ENCODE measurements around the gene RAF1. TPM values are rescaled to one million over a fixed set of nuclear protein-coding genes. Genes with fewer than 3 reads are reported as not detected.

Gene RAF1
- total and polyA plus RNA-seq, 2 donors (not counting 1 experiment from before 2014, with no cell fraction given), result 84.3 to 126 TPM

GRCh38 chr3:12562451-12562850, 101.5 kb downstream of the RAF1 start:
- DNase-seq, result no peak
- Histone ChIP-seq H2AFZ (ENCODE audit: insufficient read depth, low read depth, low read length, poor library complexity, severe bottlenecking) (no peak overlapping the region), H3K27ac (ENCODE audit: low read length in 2 of 2) (no peak overlapping the region), H4K20me1 (ENCODE audit: control insufficient read depth, insufficient read depth, low read length, poor library complexity, severe bottlenecking) (peaks cover 27% of the 10 kb centered on the region), H3K4me2 (replicated peaks; ENCODE audit: low read depth, low read length, poor library complexity, severe bottlenecking) (no peak overlapping the region), H3K36me3 (replicated peaks in 1 of 2; ENCODE audit: control extremely low read depth in 1 of 2, control insufficient read depth in 1 of 2, extremely low read depth in 1 of 2, insufficient read depth in 2 of 2, low read length in 1 of 2) (no peaks in the 10 kb centered on the region), H3K9ac (ENCODE audit: low read length) (no peak overlapping the region), H3K27me3 (replicated peaks in 1 of 4; ENCODE audit: control extremely low read depth in 1 of 4, control insufficient read depth in 3 of 4, insufficient read depth in 4 of 4, low read length in 3 of 4) (no peaks in the 10 kb centered on the region), H3K4me1 (ENCODE audit: control insufficient read depth in 2 of 2, insufficient read depth in 2 of 2, low read length in 2 of 2) (peaks cover 24 to 30% of the 10 kb centered on the region in 2 donors), H3K4me3 (ENCODE audit: control extremely low read depth in 1 of 5, extremely low read depth in 1 of 5, insufficient read depth in 1 of 5, low read depth in 2 of 5, low read length in 4 of 5) (no peak overlapping the region), H3K79me2 (ENCODE audit: control insufficient read depth, insufficient read depth, low read length) (peaks cover 98% of the 10 kb centered on the region), H3K9me3 (ENCODE audit: control extremely low read depth in 1 of 3, control insufficient read depth in 2 of 3, insufficient read depth in 1 of 3, low read length in 2 of 3) (peaks cover 0 to 18% (median 7%) of the 10 kb centered on the region in 3 donors)
- no peak for ATAC-seq (ENCODE audit: low read depth)
- H3K4me1 Mint-ChIP-seq, result peaks cover 45% of the 10 kb centered on the region
- H3K27ac Mint-ChIP-seq, result no peak overlapping the region
- H3K9me3 Mint-ChIP-seq (ENCODE audit: insufficient read depth), result peaks cover 7% of the 10 kb centered on the region
- TF ChIP-seq EZH2 (IDR thresholded peaks at IDR 0.05; ENCODE audit: borderline replicate concordance, insufficient read depth, low read depth, low read length, poor library complexity, severe bottlenecking) (no peak), CTCF (IDR thresholded peaks at IDR 0.05) (no peak)
- H3K4me3 Mint-ChIP-seq, result no peak overlapping the region
- ChIA-PET CTCF (interaction anchor here (0.6 kb wide), 1 partner anchor 73 kb away, joined by 6 read pairs; no protein-coding TSS in a partner anchor), POLR2A (no interaction called here)
- no CpG with 5 or more reads among the region's 1 CpG for WGBS (ENCODE audit: insufficient coverage)
- intact Hi-C loops (cut with micrococcal nuclease), result loop anchor here (2.0 kb wide), 1 partner anchor 20 kb away; no protein-coding TSS in a partner anchor
- H3K27me3 Mint-ChIP-seq, result no peaks in the 10 kb centered on the region

GRCh38 chr3:12561397-12561796, 102.5 kb downstream of the RAF1 start:
- peaks cover 93% of the 10 kb centered on the region for H3K79me2 ChIP-seq (ENCODE audit: control insufficient read depth, insufficient read depth, low read length)
- ATAC-seq (ENCODE audit: low read depth) (no peak), DNase-seq (no peak)
- peaks cover 7% of the 10 kb centered on the region for H3K9me3 Mint-ChIP-seq (ENCODE audit: insufficient read depth)
- H3K9ac ChIP-seq (ENCODE audit: low read length), result no peak overlapping the region
- CTCF ChIA-PET, result no interaction called here
- no peaks in the 10 kb centered on the region for H3K27me3 Mint-ChIP-seq
- H3K4me1 ChIP-seq (ENCODE audit: control insufficient read depth in 2 of 2, insufficient read depth in 2 of 2, low read length in 2 of 2), result peaks cover 27 to 30% of the 10 kb centered on the region in 2 donors
- no peak overlapping the region for H2AFZ ChIP-seq (ENCODE audit: insufficient read depth, low read depth, low read length, poor library complexity, severe bottlenecking)
- peaks cover 49% of the 10 kb centered on the region for H3K4me1 Mint-ChIP-seq
- intact Hi-C loops (cut with micrococcal nuclease), result no loop called here
- H3K36me3 ChIP-seq (replicated peaks in 1 of 2; ENCODE audit: control extremely low read depth in 1 of 2, control insufficient read depth in 1 of 2, extremely low read depth in 1 of 2, insufficient read depth in 2 of 2, low read length in 1 of 2), result no peaks in the 10 kb centered on the region
- no peak overlapping the region for H3K4me3 Mint-ChIP-seq
- H3K4me3 ChIP-seq (ENCODE audit: control extremely low read depth in 1 of 5, extremely low read depth in 1 of 5, insufficient read depth in 1 of 5, low read depth in 2 of 5, low read length in 4 of 5), result no peak overlapping the region
- H3K9me3 ChIP-seq (ENCODE audit: control extremely low read depth in 1 of 3, control insufficient read depth in 2 of 3, insufficient read depth in 1 of 3, low read length in 2 of 3), result peaks cover 0 to 10% (median 7%) of the 10 kb centered on the region in 3 donors
- H3K4me2 ChIP-seq (replicated peaks; ENCODE audit: low read depth, low read length, poor library complexity, severe bottlenecking), result no peak overlapping the region
- no peak overlapping the region for H3K27ac Mint-ChIP-seq
- no peaks in the 10 kb centered on the region for H3K27me3 ChIP-seq (replicated peaks in 1 of 4; ENCODE audit: control extremely low read depth in 1 of 4, control insufficient read depth in 3 of 4, insufficient read depth in 4 of 4, low read length in 3 of 4)
- peaks cover 26% of the 10 kb centered on the region for H4K20me1 ChIP-seq (ENCODE audit: control insufficient read depth, insufficient read depth, low read length, poor library complexity, severe bottlenecking)
- 80% methylated on average over 1 of the region's 2 CpGs for WGBS (ENCODE audit: insufficient coverage)
- no peak for TF ChIP-seq CTCF (IDR thresholded peaks at IDR 0.05)
- no peak for TF ChIP-seq EZH2 (IDR thresholded peaks at IDR 0.05; ENCODE audit: borderline replicate concordance, insufficient read depth, low read depth, low read length, poor library complexity, severe bottlenecking)
- no peak overlapping the region for H3K27ac ChIP-seq (ENCODE audit: low read length in 2 of 2)
- POLR2A ChIA-PET, result no interaction called here

Data from B cell (primary cell).